ENCODE data around the gene RALGPS1.

RALGPS1 gene

DNA sequence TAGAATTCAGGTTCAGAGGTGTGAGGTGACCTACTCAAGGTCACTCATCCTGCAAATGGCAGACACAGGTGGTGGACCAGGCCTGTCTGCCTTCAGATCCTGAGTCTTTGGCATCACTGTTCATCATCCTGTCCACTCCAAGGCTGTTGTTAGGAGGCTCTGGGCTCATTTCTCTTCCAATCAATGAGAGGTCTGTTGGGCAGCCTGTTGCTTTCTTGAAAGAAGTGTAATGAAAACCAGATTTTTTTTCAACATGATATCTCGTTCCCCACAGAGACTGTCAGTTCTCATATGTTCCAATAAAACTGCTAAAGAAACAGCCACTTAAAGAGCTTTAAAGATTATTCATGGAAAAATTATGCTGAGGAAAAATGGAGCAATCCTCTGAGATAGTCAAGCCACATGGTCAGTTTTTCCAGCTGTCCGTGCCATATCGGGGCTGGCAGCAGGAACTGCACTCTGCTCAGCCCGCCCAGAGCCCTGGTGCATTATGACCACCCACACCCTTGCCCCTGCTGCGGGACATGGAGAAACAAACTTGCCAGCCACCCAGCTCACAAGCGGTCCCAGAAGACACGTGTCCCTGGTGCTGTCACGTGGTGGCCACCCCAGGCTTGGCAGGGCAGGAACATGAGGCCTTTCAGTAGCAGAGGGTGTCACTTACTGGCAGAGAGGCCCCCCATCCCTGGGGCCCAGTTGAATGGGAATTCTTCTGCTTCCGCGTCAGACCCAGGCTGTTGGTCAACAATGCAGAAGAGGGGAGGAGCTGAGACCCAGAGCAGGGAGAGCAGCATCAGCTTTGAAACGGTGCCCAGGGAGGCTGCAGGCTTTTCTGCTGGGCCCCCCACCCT is 271.6 kb downstream of the RALGPS1 start:
- Mint-ChIP-seq H3K4me1 (peaks cover 11% of the 10 kb centered on the region), H3K27ac (no peak overlapping the region), H3K4me3 (no peak overlapping the region), H3K27me3 (no peaks in the 10 kb centered on the region), H3K9me3 (no peaks in the 10 kb centered on the region), H3K36me3 (ENCODE audit: low read depth) (no peaks in the 10 kb centered on the region)
- ATAC-seq (no peak), DNase-seq (no peak)

DNA sequence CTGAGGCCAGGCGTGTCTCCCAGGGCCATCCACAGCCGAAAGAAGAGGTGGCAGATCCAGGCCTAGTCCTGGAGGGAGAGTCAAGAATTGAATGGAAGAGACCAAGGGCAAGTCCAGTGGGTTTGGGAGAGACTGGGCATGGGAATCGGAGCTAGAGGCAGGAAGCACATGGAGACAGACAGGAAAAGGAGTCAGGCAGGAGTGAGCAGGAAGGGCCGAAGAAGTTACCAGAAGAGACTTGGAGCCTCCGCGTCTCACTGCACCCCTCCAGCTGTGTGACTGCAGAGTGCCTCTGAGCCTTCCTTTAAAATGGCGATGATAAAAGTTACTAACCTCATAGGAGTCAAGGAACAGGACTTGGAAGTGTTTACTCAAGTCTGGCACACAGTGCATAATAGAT is 272.2 kb downstream of the RALGPS1 start:
- no peak overlapping the region for H3K27ac Mint-ChIP-seq
- DNase-seq (no peak), ATAC-seq (no peak)
- H3K4me3 Mint-ChIP-seq: no peak overlapping the region
- peaks cover 11% of the 10 kb centered on the region for H3K4me1 Mint-ChIP-seq
- no peaks in the 10 kb centered on the region for H3K9me3 Mint-ChIP-seq
- H3K36me3 Mint-ChIP-seq (ENCODE audit: low read depth): no peaks in the 10 kb centered on the region
- no peaks in the 10 kb centered on the region for H3K27me3 Mint-ChIP-seq

GRCh38 chr9:127187231-127187956 is 272.8 kb downstream of the RALGPS1 start:
- peaks cover 11% of the 10 kb centered on the region for H3K4me1 Mint-ChIP-seq
- ATAC-seq (peak; percentile 74), DNase-seq (no peak)
- H3K27ac Mint-ChIP-seq: no peak overlapping the region
- H3K9me3 Mint-ChIP-seq: no peaks in the 10 kb centered on the region
- no peaks in the 10 kb centered on the region for H3K36me3 Mint-ChIP-seq (ENCODE audit: low read depth)
- H3K27me3 Mint-ChIP-seq: no peaks in the 10 kb centered on the region
- no peak overlapping the region for H3K4me3 Mint-ChIP-seq

DNA sequence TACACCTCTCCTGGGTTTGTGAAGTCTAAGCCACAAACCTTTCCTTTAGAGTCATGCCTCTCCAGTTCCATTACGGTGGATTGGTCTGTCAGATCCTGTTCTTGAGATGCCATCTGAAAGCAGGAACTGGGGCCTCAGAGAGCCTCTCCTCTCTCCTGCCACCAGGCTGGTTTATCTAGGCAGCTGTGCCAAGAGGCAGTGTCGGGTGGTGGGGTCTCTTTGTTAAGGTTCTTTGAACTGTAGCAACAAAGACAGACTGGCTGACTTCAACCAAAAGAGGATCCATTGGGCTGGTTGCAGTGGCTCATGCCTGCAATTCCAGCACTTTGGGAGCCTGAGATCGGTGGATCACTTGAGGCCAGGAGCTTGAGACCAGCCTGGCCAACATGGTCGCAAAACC is 273.8 kb downstream of the RALGPS1 start:
- no peaks in the 10 kb centered on the region for H3K27me3 Mint-ChIP-seq
- no peak for DNase-seq
- H3K4me3 Mint-ChIP-seq: no peak overlapping the region
- no peaks in the 10 kb centered on the region for H3K36me3 Mint-ChIP-seq (ENCODE audit: low read depth)
- H3K4me1 Mint-ChIP-seq: peaks cover 11% of the 10 kb centered on the region
- H3K27ac Mint-ChIP-seq: no peak overlapping the region
- ATAC-seq: no peak
- H3K9me3 Mint-ChIP-seq: no peaks in the 10 kb centered on the region

- no peaks in the 10 kb centered on the region for H3K27me3 Mint-ChIP-seq
- ATAC-seq: no peak
- H3K27ac Mint-ChIP-seq: no peak overlapping the region
- no peak for DNase-seq
- no peaks in the 10 kb centered on the region for H3K36me3 Mint-ChIP-seq (ENCODE audit: low read depth)
- peaks cover 11% of the 10 kb centered on the region for H3K4me1 Mint-ChIP-seq
- no peaks in the 10 kb centered on the region for H3K9me3 Mint-ChIP-seq
- no peak overlapping the region for H3K4me3 Mint-ChIP-seq
These were observed 275.0 kb downstream of the RALGPS1 start for GRCh38 chr9:127189628-127190027.

DNA sequence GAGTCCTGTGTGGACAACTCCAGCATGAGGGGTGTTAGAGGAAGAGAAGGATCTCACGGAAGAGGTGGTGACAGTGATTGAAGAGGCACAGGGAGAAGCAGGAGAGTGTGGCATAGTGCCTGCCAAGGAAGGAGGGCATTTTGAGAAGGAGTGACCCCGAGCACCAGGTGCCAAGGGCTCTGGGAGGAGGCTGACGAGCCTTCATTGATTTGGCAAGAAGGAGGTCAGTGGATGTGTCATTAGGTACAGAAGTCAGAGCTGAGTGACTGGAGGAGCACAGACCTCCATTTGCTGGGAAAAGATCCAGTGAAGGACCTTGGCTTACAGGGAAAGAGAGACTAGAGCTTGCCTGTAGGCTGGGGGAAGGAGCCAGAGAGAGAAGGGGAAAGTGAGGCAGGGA is 278.2 kb downstream of the RALGPS1 start:
- DNase-seq (no peak), ATAC-seq (no peak)
- H3K9me3 Mint-ChIP-seq: no peaks in the 10 kb centered on the region
- no peaks in the 10 kb centered on the region for H3K4me1 Mint-ChIP-seq
- H3K36me3 Mint-ChIP-seq (ENCODE audit: low read depth): no peaks in the 10 kb centered on the region
- no peak overlapping the region for H3K27ac Mint-ChIP-seq
- H3K27me3 Mint-ChIP-seq: no peaks in the 10 kb centered on the region
- H3K4me3 Mint-ChIP-seq: no peak overlapping the region

DNA sequence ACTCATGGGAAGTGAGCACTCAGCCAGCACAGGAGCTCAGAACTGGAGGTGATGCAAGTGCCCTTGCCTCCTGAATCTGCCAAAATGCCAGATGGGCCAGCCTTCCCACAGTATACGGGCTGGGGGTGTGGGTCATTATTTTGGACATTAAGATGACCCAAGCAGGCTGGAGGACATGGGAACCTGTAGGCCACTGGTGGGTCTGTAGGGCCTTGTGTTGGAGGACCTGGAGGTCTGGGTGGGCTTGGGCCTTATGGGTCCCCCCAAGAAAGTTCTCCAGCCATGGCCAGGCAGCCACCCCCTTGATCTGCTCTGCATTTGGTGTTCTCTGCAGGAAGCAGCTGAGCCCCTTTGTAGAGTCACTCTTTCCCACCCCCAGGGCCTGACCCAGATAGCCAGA is 278.9 kb downstream of the RALGPS1 start:
- ATAC-seq (no peak), DNase-seq (no peak)
- Mint-ChIP-seq H3K27ac (no peak overlapping the region), H3K4me3 (no peak overlapping the region), H3K4me1 (no peaks in the 10 kb centered on the region), H3K9me3 (no peaks in the 10 kb centered on the region), H3K27me3 (no peaks in the 10 kb centered on the region), H3K36me3 (ENCODE audit: low read depth) (no peaks in the 10 kb centered on the region)

DNA sequence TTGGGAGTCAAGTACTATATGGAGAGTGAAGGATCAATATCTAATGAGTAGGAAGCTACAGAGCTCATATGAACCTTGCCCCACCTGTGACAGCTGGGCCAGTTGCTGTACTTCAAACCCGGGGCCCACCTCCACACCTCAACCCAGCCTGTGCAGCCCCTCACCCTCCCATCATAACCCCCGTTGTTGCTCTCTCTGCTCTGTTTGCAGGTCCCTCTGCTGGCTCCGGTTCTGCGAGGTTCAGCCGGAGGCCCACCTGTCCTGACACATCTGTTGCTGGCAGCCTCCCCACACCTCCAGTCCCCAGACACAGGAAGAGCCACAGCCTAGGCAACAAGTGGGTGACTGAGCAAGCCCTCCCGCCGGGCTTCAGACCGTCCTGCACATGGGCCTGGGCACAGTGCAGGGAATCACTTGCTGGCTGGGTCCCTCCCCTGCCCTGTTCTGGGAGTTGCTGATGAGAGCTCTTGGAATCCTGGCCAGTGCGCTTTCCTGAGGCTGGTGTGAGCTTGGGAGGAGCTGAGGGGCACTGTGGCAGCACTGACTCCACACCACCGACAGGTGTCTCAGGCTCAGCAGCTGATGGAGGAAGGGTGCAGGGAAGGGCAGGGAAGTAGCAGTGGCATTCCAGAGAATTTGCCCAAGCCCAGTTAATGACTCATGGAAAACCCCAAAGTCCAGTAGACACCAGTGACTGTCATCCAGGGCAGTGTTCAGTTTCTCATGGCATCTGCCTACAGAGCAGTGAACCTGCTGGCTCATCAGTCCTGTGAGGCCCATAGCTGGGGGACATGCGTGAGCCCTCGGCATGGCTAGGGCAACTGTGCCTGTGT is 280.5 kb downstream of the RALGPS1 start:
- no peak overlapping the region for H3K27ac Mint-ChIP-seq
- no peak for DNase-seq
- H3K4me1 Mint-ChIP-seq: no peaks in the 10 kb centered on the region
- no peaks in the 10 kb centered on the region for H3K27me3 Mint-ChIP-seq
- no peaks in the 10 kb centered on the region for H3K36me3 Mint-ChIP-seq (ENCODE audit: low read depth)
- no peak overlapping the region for H3K4me3 Mint-ChIP-seq
- H3K9me3 Mint-ChIP-seq: no peaks in the 10 kb centered on the region
- ATAC-seq: no peak

- DNase-seq (no peak), ATAC-seq (no peak)
- Mint-ChIP-seq H3K27ac (no peak overlapping the region), H3K27me3 (no peaks in the 10 kb centered on the region), H3K36me3 (ENCODE audit: low read depth) (no peaks in the 10 kb centered on the region), H3K4me3 (no peak overlapping the region), H3K4me1 (no peaks in the 10 kb centered on the region), H3K9me3 (no peaks in the 10 kb centered on the region)
These were observed 281.6 kb downstream of the RALGPS1 start for GRCh38 chr9:127195976-127196825.

GRCh38 chr9:127196826-127197145 is 282.2 kb downstream of the RALGPS1 start:
- ATAC-seq (no peak), DNase-seq (no peak)
- Mint-ChIP-seq H3K4me1 (no peaks in the 10 kb centered on the region), H3K36me3 (ENCODE audit: low read depth) (no peaks in the 10 kb centered on the region), H3K9me3 (no peaks in the 10 kb centered on the region), H3K4me3 (no peak overlapping the region), H3K27me3 (no peaks in the 10 kb centered on the region), H3K27ac (no peak overlapping the region)

- Mint-ChIP-seq H3K27ac (no peak overlapping the region), H3K9me3 (no peaks in the 10 kb centered on the region), H3K27me3 (no peaks in the 10 kb centered on the region), H3K4me3 (no peak overlapping the region), H3K36me3 (ENCODE audit: low read depth) (no peaks in the 10 kb centered on the region), H3K4me1 (no peaks in the 10 kb centered on the region)
- ATAC-seq: no peak
- no peak for DNase-seq
These were observed 282.7 kb downstream of the RALGPS1 start for GRCh38 chr9:127197186-127197860.

- ATAC-seq (no peak), DNase-seq (no peak)
- H3K36me3 Mint-ChIP-seq (ENCODE audit: low read depth): no peaks in the 10 kb centered on the region
- H3K27me3 Mint-ChIP-seq: no peaks in the 10 kb centered on the region
- H3K9me3 Mint-ChIP-seq: no peaks in the 10 kb centered on the region
- H3K4me1 Mint-ChIP-seq: no peaks in the 10 kb centered on the region
- H3K27ac Mint-ChIP-seq: no peak overlapping the region
- no peak overlapping the region for H3K4me3 Mint-ChIP-seq
These were observed 283.4 kb downstream of the RALGPS1 start for GRCh38 chr9:127197861-127198430.

DNA sequence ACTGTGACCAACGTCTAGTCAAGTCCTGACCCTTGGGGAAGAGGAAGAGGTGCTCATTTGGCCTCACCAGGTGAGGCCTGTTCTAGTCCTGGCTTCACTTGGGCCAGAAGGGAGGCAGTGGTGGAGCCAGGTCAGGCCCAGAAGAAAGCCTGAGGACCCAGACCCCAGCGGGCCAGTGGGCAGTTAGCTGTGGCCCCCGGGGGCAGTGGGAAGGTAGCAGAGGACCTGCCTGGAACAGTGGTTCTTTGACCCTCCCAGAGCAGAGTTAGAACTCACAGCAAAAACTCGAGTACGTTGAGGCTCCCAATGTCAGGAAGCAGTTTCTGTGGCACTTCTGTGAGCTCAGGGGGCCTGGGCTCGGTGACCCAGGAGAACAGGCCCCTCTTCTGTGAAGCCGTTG is 284.0 kb downstream of the RALGPS1 start:
- H3K9me3 Mint-ChIP-seq: no peaks in the 10 kb centered on the region
- no peaks in the 10 kb centered on the region for H3K36me3 Mint-ChIP-seq (ENCODE audit: low read depth)
- no peak overlapping the region for H3K27ac Mint-ChIP-seq
- ATAC-seq: no peak
- no peaks in the 10 kb centered on the region for H3K27me3 Mint-ChIP-seq
- DNase-seq: no peak
- H3K4me1 Mint-ChIP-seq: no peaks in the 10 kb centered on the region
- no peak overlapping the region for H3K4me3 Mint-ChIP-seq

All from activated naive CD8-positive, alpha-beta T cell treated with anti-CD3 and anti-CD28 coated beads, Interleukin-2, amount 50 U/mL, for 24 hours (primary cell).